Measurements from ENCODE around the gene TBC1D24.

The TBC1D24 gene

GRCh38 chr16:2515180-2515851, 40.4 kb downstream of the TBC1D24 start:
- H2AK5ac ChIP-seq (ENCODE audit: low read length, severe bottlenecking) = no peak overlapping the region
- peak overlapping the region; percentile 68 for H3K4me2 ChIP-seq (ENCODE audit: low read length, poor library complexity, severe bottlenecking)
- H3K14ac ChIP-seq (ENCODE audit: low read length in 2 of 2) = no peak overlapping the region
- peak; percentile 38 for DNase-seq
- peak overlapping the region in 1 of 2 experiments; percentile 35 for H3K4ac ChIP-seq (ENCODE audit: low read depth in 1 of 2, low read length in 2 of 2)
- 68% methylated on average over 12 of the region's 14 CpGs for WGBS
- no peak overlapping the region for H2BK15ac ChIP-seq (ENCODE audit: low read depth, poor library complexity, severe bottlenecking)
- no peaks in the 10 kb centered on the region for H3K27me3 ChIP-seq (ENCODE audit: control insufficient read depth in 1 of 2, insufficient read depth in 1 of 2, low read length in 2 of 2)
- H3K4me3 ChIP-seq (ENCODE audit: insufficient read depth in 1 of 2, low read depth in 1 of 2, low read length in 2 of 2) = peak overlapping the region; percentile 95 to 96
- peak overlapping the region; percentile 96 for H3K9ac ChIP-seq (ENCODE audit: low read length)
- peaks cover 72% of the 10 kb centered on the region for H3K4me1 ChIP-seq (ENCODE audit: control insufficient read depth, insufficient read depth, low read depth, low read length)
- no peak overlapping the region for H2BK120ac ChIP-seq (ENCODE audit: low read depth, low read length)
- peaks cover 2% of the 10 kb centered on the region for H3K79me1 ChIP-seq (replicated peaks; ENCODE audit: low read length, poor library complexity, severe bottlenecking)
- no peak overlapping the region for H4K91ac ChIP-seq (ENCODE audit: low read length)
- H2BK12ac ChIP-seq (ENCODE audit: low read length in 2 of 2) = no peak overlapping the region
- no peak overlapping the region for H3K23ac ChIP-seq (ENCODE audit: low read length in 2 of 2)
- H4K8ac ChIP-seq (ENCODE audit: low read length) = no peak overlapping the region
- H3K18ac ChIP-seq (ENCODE audit: low read depth in 1 of 2, low read length in 2 of 2) = no peak overlapping the region
- H2BK5ac ChIP-seq (ENCODE audit: low read depth, low read length, poor library complexity, severe bottlenecking) = no peak overlapping the region
- no peak overlapping the region for H2AFZ ChIP-seq (ENCODE audit: low read depth, low read length)
- H3K27ac ChIP-seq (ENCODE audit: low read length, poor library complexity, severe bottlenecking) = peak overlapping the region; percentile 29
- peaks cover 12 to 41% of the 10 kb centered on the region in 2 experiments for H3K36me3 ChIP-seq (ENCODE audit: control insufficient read depth in 1 of 2, insufficient read depth in 2 of 2, low read depth in 1 of 2, low read length in 2 of 2)
- H3K9me3 ChIP-seq (ENCODE audit: control insufficient read depth, low read length) = no peaks in the 10 kb centered on the region

GRCh38 chr16:2516391-2517240, 41.7 kb downstream of the TBC1D24 start:
- H3K4ac ChIP-seq (ENCODE audit: low read depth in 1 of 2, low read length in 2 of 2) = no peak overlapping the region
- H3K4me2 ChIP-seq (ENCODE audit: low read length, poor library complexity, severe bottlenecking) = peak overlapping the region; percentile 35
- peaks cover 2% of the 10 kb centered on the region for H3K79me1 ChIP-seq (replicated peaks; ENCODE audit: low read length, poor library complexity, severe bottlenecking)
- no peak overlapping the region for H2BK12ac ChIP-seq (ENCODE audit: low read length in 2 of 2)
- H2BK120ac ChIP-seq (ENCODE audit: low read depth, low read length) = no peak overlapping the region
- H2BK15ac ChIP-seq (ENCODE audit: low read depth, poor library complexity, severe bottlenecking) = no peak overlapping the region
- H3K27ac ChIP-seq (ENCODE audit: low read length, poor library complexity, severe bottlenecking) = no peak overlapping the region
- no peak overlapping the region for H3K18ac ChIP-seq (ENCODE audit: low read depth in 1 of 2, low read length in 2 of 2)
- no peaks in the 10 kb centered on the region for H3K9me3 ChIP-seq (ENCODE audit: control insufficient read depth, low read length)
- H3K23ac ChIP-seq (ENCODE audit: low read length in 2 of 2) = no peak overlapping the region
- no peak overlapping the region for H3K14ac ChIP-seq (ENCODE audit: low read length in 2 of 2)
- no peaks in the 10 kb centered on the region for H3K27me3 ChIP-seq (ENCODE audit: control insufficient read depth in 1 of 2, insufficient read depth in 1 of 2, low read length in 2 of 2)
- 90% methylated on average over 11 of the region's 11 CpGs for WGBS
- peaks cover 16 to 48% of the 10 kb centered on the region in 2 experiments for H3K36me3 ChIP-seq (ENCODE audit: control insufficient read depth in 1 of 2, insufficient read depth in 2 of 2, low read depth in 1 of 2, low read length in 2 of 2)
- H3K4me1 ChIP-seq (ENCODE audit: control insufficient read depth, insufficient read depth, low read depth, low read length) = peaks cover 74% of the 10 kb centered on the region
- H2AK5ac ChIP-seq (ENCODE audit: low read length, severe bottlenecking) = no peak overlapping the region
- H4K8ac ChIP-seq (ENCODE audit: low read length) = no peak overlapping the region
- DNase-seq = peak; percentile 46
- no peak overlapping the region for H2BK5ac ChIP-seq (ENCODE audit: low read depth, low read length, poor library complexity, severe bottlenecking)
- H3K4me3 ChIP-seq (ENCODE audit: insufficient read depth in 1 of 2, low read depth in 1 of 2, low read length in 2 of 2) = peak overlapping the region in 1 of 2 experiments; percentile 96
- H4K91ac ChIP-seq (ENCODE audit: low read length) = no peak overlapping the region
- peak overlapping the region; percentile 96 for H3K9ac ChIP-seq (ENCODE audit: low read length)
- no peak overlapping the region for H2AFZ ChIP-seq (ENCODE audit: low read depth, low read length)

GRCh38 chr16:2517954-2518605, 43.2 kb downstream of the TBC1D24 start:
- H3K18ac ChIP-seq (ENCODE audit: low read depth in 1 of 2, low read length in 2 of 2) = no peak overlapping the region
- no peak overlapping the region for H2BK15ac ChIP-seq (ENCODE audit: low read depth, poor library complexity, severe bottlenecking)
- no peak overlapping the region for H3K14ac ChIP-seq (ENCODE audit: low read length in 2 of 2)
- no peak overlapping the region for H3K27ac ChIP-seq (ENCODE audit: low read length, poor library complexity, severe bottlenecking)
- peak overlapping the region; percentile 43 for H4K8ac ChIP-seq (ENCODE audit: low read length)
- peak overlapping the region; percentile 75 for H3K9ac ChIP-seq (ENCODE audit: low read length)
- peak overlapping the region; percentile 12 for H2AK5ac ChIP-seq (ENCODE audit: low read length, severe bottlenecking)
- H2AFZ ChIP-seq (ENCODE audit: low read depth, low read length) = no peak overlapping the region
- peak overlapping the region in 1 of 2 experiments; percentile 25 for H3K4ac ChIP-seq (ENCODE audit: low read depth in 1 of 2, low read length in 2 of 2)
- no peaks in the 10 kb centered on the region for H3K9me3 ChIP-seq (ENCODE audit: control insufficient read depth, low read length)
- H3K4me2 ChIP-seq (ENCODE audit: low read length, poor library complexity, severe bottlenecking) = no peak overlapping the region
- H2BK12ac ChIP-seq (ENCODE audit: low read length in 2 of 2) = no peak overlapping the region
- peaks cover 2% of the 10 kb centered on the region for H3K79me1 ChIP-seq (replicated peaks; ENCODE audit: low read length, poor library complexity, severe bottlenecking)
- no peak for DNase-seq
- no peaks in the 10 kb centered on the region for H3K27me3 ChIP-seq (ENCODE audit: control insufficient read depth in 1 of 2, insufficient read depth in 1 of 2, low read length in 2 of 2)
- H2BK120ac ChIP-seq (ENCODE audit: low read depth, low read length) = no peak overlapping the region
- peaks cover 60% of the 10 kb centered on the region for H3K4me1 ChIP-seq (ENCODE audit: control insufficient read depth, insufficient read depth, low read depth, low read length)
- peaks cover 23 to 55% of the 10 kb centered on the region in 2 experiments for H3K36me3 ChIP-seq (ENCODE audit: control insufficient read depth in 1 of 2, insufficient read depth in 2 of 2, low read depth in 1 of 2, low read length in 2 of 2)
- H3K23ac ChIP-seq (ENCODE audit: low read length in 2 of 2) = no peak overlapping the region
- no peak overlapping the region for H2BK5ac ChIP-seq (ENCODE audit: low read depth, low read length, poor library complexity, severe bottlenecking)
- 94% methylated on average over 12 of the region's 12 CpGs for WGBS
- peak overlapping the region; percentile 59 for H4K91ac ChIP-seq (ENCODE audit: low read length)
- peak overlapping the region in 1 of 2 experiments; percentile 41 for H3K4me3 ChIP-seq (ENCODE audit: insufficient read depth in 1 of 2, low read depth in 1 of 2, low read length in 2 of 2)
